Osteoblast (primary cell): Measurements from ENCODE around the gene TRMT1. TPM values are rescaled to one million over a fixed set of nuclear protein-coding genes. Genes with fewer than 3 reads are reported as not detected.
A peak's percentile ranks its signal among the peaks of the same experiment; 100 is the strongest.

ENCODE experiments used
- DNase-seq: peaks from one replicate; pipeline ENCODE4 v3.0.0; 2011; ENCODE audit warnings: low spot score, mixed read lengths; ENCODE audit not compliant: insufficient read length; ENCODE audit errors: missing footprints
- H2AFZ ChIP-seq: 2 replicates; pipeline ENCODE4 v1.6.0; 2011; ENCODE audit warnings: mild to moderate bottlenecking, low read length
- H3K27ac ChIP-seq: 2 replicates; pipeline ENCODE4 v1.5.1; 2011; ENCODE audit warnings: mild to moderate bottlenecking, low read depth, low read length, moderate library complexity
- H3K27me3 ChIP-seq: 2 replicates; pipeline ENCODE4 v1.6.0; 2012; ENCODE audit warnings: mild to moderate bottlenecking, control low read depth, inconsistent platforms, low read length, moderate library complexity; ENCODE audit not compliant: insufficient read depth
- H3K36me3 ChIP-seq: 2 replicates; pipeline ENCODE4 v1.5.1; 2011; ENCODE audit warnings: mild to moderate bottlenecking, low read length, control low read depth, moderate library complexity; ENCODE audit not compliant: insufficient read depth
- H3K4me1 ChIP-seq: 2 replicates; pipeline ENCODE4 v1.5.1; 2011; ENCODE audit warnings: mild to moderate bottlenecking, low read length, control low read depth, moderate library complexity; ENCODE audit not compliant: insufficient read depth
- H3K4me2 ChIP-seq: 2 replicates; pipeline ENCODE4 v1.6.0; 2011; ENCODE audit warnings: mild to moderate bottlenecking, low read length; ENCODE audit not compliant: insufficient read depth
- H3K4me3 ChIP-seq: fragments of 200-600 bp; sonication (generic); 3 replicates; pipeline ENCODE4 v1.5.1; 2012; ENCODE audit warnings: mild to moderate bottlenecking, low read length, inconsistent platforms; ENCODE audit not compliant: insufficient read depth
- H3K79me2 ChIP-seq: 2 replicates; pipeline ENCODE4 v1.6.0; 2012; ENCODE audit warnings: mild to moderate bottlenecking, low read length, control low read depth, inconsistent platforms; ENCODE audit not compliant: insufficient read depth
- H3K9me3 ChIP-seq: 2 replicates; pipeline ENCODE4 v1.5.1; 2011; ENCODE audit warnings: low read depth, low read length, control low read depth
- H4K20me1 ChIP-seq: 2 replicates; pipeline ENCODE4 v1.6.0; 2012; ENCODE audit warnings: mild to moderate bottlenecking, low read length, control low read depth; ENCODE audit not compliant: insufficient read depth
- CTCF ChIP-seq: IDR thresholded peaks from 2 replicates; pipeline ENCODE4 v1.5.1; 2011; ENCODE audit warnings: mild to moderate bottlenecking, low read depth, low read length, moderate library complexity; ENCODE audit errors: extremely low read depth
- total RNA-seq: library from RNA; depleted of rRNA; stranded (reverse); fragments of >200 nt; gene quantifications from 2 replicates; pipeline ENCODE4 v1.2.3, GENCODE V29; 2012

Gene TRMT1
- total RNA-seq, 1 donor: 29.7 TPM

- H3K4me2 ChIP-seq: peak overlapping the region; percentile 54
- no peak for DNase-seq
- TF ChIP-seq CTCF: no peak
- no peaks in the 10 kb centered on the region for H3K27me3 ChIP-seq
- H3K79me2 ChIP-seq: no peaks in the 10 kb centered on the region
- H3K9me3 ChIP-seq: no peaks in the 10 kb centered on the region
- no peak overlapping the region for H2AFZ ChIP-seq
- H3K27ac ChIP-seq: peak overlapping the region; percentile 45
- H3K4me3 ChIP-seq: peak overlapping the region; percentile 61
- peaks cover 10% of the 10 kb centered on the region for H3K4me1 ChIP-seq
- peaks cover 7% of the 10 kb centered on the region for H4K20me1 ChIP-seq
- peaks cover 2% of the 10 kb centered on the region for H3K36me3 ChIP-seq
Observed at GRCh38 chr19:13101590-13102415, 14.7 kb downstream of the TRMT1 start.

- H3K27me3 ChIP-seq: no peaks in the 10 kb centered on the region
- H3K36me3 ChIP-seq: peaks cover 2% of the 10 kb centered on the region
- H4K20me1 ChIP-seq: peaks cover 9% of the 10 kb centered on the region
- H3K27ac ChIP-seq: no peak overlapping the region
- H3K4me3 ChIP-seq: no peak overlapping the region
- peak; percentile 28 for TF ChIP-seq CTCF
- peak; percentile 93 for DNase-seq
- H3K4me1 ChIP-seq: peaks cover 10% of the 10 kb centered on the region
- H3K79me2 ChIP-seq: no peaks in the 10 kb centered on the region
- no peaks in the 10 kb centered on the region for H3K9me3 ChIP-seq
- H3K4me2 ChIP-seq: no peak overlapping the region
- H2AFZ ChIP-seq: no peak overlapping the region
Observed at GRCh38 chr19:13100841-13101589, 15.5 kb downstream of the TRMT1 start.

GRCh38 chr19:13100031-13100588, 16.4 kb downstream of the TRMT1 start:
- Histone ChIP-seq H3K4me3 (no peak overlapping the region), H3K4me1 (peaks cover 10% of the 10 kb centered on the region)
- DNase-seq: peak; percentile 91

More at GRCh38 chr19:13100031-13100588, 16.4 kb downstream of the TRMT1 start:
- no peak overlapping the region for H2AFZ ChIP-seq
- H3K4me2 ChIP-seq: no peak overlapping the region
- H3K9me3 ChIP-seq: no peaks in the 10 kb centered on the region
- no peak for TF ChIP-seq CTCF
- no peaks in the 10 kb centered on the region for H3K79me2 ChIP-seq
- H4K20me1 ChIP-seq: peaks cover 9% of the 10 kb centered on the region
- no peaks in the 10 kb centered on the region for H3K27me3 ChIP-seq
- peaks cover 2% of the 10 kb centered on the region for H3K36me3 ChIP-seq
- H3K27ac ChIP-seq: no peak overlapping the region
